Skeletal muscle satellite cell (primary cell): Measurements from ENCODE around the gene CARD14. TPM values are rescaled to one million over a fixed set of nuclear protein-coding genes. Genes with fewer than 3 reads are reported as not detected.
A peak's percentile ranks its signal among the peaks of the same experiment; 100 is the strongest.
"Not testable (repeated sequence)": the region's sequence is repeated elsewhere in the genome, so short reads cannot be mapped to it uniquely, and the experiment has no call there.

Source experiments
- H3K27me3 ChIP-seq: 2 replicates; pipeline ENCODE4 v1.7.0; 2013; ENCODE audit warnings: low read length; ENCODE audit not compliant: control insufficient read depth, insufficient read depth
- H3K36me3 ChIP-seq: 2 replicates; pipeline ENCODE4 v1.7.0; 2013; ENCODE audit warnings: mild to moderate bottlenecking, control low read depth, low read length; ENCODE audit not compliant: insufficient read depth
- H3K4me1 ChIP-seq: 2 replicates; pipeline ENCODE4 v1.7.0; 2013; ENCODE audit warnings: low read length; ENCODE audit not compliant: control insufficient read depth, insufficient read depth
- H3K4me2 ChIP-seq: 2 replicates; pipeline ENCODE4 v1.7.0; 2013; ENCODE audit warnings: mild to moderate bottlenecking, low read length
- H3K4me3 ChIP-seq: 2 replicates; pipeline ENCODE4 v1.7.0; 2013; ENCODE audit warnings: low read length
- H3K9ac ChIP-seq: 2 replicates; pipeline ENCODE4 v1.7.0; 2013; ENCODE audit warnings: mild to moderate bottlenecking, low read depth, low read length, moderate library complexity
- H3K9me3 ChIP-seq: replicated peaks from 2 replicates; pipeline ENCODE4 v1.7.0; 2013; ENCODE audit warnings: mild to moderate bottlenecking, control low read depth, low read length
- small RNA-seq: library from RNA; depleted of rRNA; stranded (forward); fragments of <200 nt; gene quantifications from one replicate; pipeline ENCODE3, GENCODE V24; 2012

CARD14 gene

DNA sequence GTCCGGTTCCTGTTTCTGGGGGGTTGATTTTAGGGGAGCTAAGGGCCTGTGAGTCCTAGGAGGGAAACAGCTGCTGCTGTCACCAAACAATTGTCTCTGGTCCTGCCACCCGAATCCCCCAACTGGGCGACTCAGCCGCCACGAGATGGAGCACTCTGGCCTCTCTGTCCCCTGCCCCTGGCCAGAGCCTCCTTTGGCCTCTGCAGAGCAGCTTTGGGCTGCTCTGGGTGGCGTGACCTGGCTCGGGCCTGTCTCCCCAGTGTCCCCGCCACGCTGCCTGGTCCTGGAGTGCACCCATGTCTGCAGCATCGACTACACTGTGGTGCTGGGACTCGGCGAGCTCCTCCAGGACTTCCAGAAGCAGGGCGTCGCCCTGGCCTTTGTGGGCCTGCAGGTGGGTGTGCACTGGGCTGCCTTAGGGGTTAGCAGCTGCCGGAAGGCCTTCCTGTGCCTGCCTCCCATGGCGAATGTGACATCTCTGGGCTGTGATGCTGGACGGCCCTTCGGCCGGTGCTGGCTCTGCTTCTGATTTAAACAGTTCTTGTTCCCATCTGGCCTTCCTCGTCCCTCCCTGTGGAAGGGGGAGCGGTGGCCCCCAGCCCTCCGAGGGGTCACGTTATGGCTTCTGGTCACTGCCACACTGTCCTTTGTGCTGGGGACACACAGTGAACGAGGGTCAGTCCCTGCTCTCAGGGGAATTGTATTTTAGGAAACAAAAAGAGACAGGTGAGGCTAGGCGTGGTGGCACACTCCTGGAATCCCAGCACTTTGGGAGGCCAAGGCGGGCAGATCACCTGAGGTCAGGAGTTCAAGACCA is 79.3 kb downstream of the CARD14 start:
- H3K9ac ChIP-seq, result no peak overlapping the region
- H3K4me3 ChIP-seq, result no peak overlapping the region
- peaks cover 5% of the 10 kb centered on the region for H3K4me1 ChIP-seq
- no peaks in the 10 kb centered on the region for H3K9me3 ChIP-seq
- H3K4me2 ChIP-seq, result no peak overlapping the region
- H3K36me3 ChIP-seq, result peaks cover 17% of the 10 kb centered on the region
- H3K27me3 ChIP-seq, result no peaks in the 10 kb centered on the region

DNA sequence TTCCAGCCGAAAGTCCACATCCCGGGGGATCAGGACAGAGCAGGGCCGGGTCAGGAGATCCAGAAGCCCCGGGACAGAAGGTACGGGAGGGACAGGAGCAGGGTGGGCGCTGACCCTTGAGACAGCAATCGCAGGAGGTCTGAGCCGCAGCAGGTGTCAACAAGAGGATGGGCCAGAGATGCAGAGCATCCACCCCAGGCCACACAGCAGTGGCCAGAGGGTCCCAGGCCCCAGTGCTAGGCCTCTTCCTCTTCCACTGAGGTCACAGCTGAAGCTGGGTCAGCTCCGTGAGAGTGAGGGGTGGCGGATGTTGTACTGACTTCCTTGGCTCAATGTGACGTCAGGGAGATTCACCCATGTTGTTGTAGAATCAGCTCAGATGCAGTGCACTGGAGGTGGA is 82.1 kb downstream of the CARD14 start:
- Histone ChIP-seq H3K9me3 (no peaks in the 10 kb centered on the region), H3K4me3 (no peak overlapping the region), H3K36me3 (peaks cover 5% of the 10 kb centered on the region), H3K4me2 (no peak overlapping the region), H3K27me3 (no peaks in the 10 kb centered on the region), H3K9ac (no peak overlapping the region), H3K4me1 (peaks cover 22% of the 10 kb centered on the region)

DNA sequence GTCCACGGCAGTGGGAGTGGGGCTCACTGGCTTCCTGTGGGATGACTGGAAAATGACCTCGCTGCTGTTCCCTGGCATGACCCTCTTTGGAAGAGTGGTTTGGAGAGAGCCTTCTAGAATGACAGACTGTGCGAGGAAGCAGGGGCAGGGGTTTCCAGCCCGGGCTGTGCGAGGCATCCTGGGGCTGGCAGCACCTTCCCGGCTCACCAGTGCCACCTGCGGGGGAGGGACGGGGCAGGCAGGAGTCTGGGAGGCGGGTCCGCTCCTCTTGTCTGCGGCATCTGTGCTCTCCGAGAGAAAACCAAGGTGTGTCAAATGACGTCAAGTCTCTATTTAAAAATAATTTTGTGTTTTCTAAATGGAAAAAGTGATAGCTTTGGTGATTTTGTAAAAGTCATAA is 83.0 kb downstream of the CARD14 start:
- H3K4me3 ChIP-seq, result no peak overlapping the region
- no peaks in the 10 kb centered on the region for H3K27me3 ChIP-seq
- no peak overlapping the region for H3K9ac ChIP-seq
- peaks cover 22% of the 10 kb centered on the region for H3K4me1 ChIP-seq
- H3K9me3 ChIP-seq, result no peaks in the 10 kb centered on the region
- no peak overlapping the region for H3K4me2 ChIP-seq
- peaks cover 5% of the 10 kb centered on the region for H3K36me3 ChIP-seq

DNA sequence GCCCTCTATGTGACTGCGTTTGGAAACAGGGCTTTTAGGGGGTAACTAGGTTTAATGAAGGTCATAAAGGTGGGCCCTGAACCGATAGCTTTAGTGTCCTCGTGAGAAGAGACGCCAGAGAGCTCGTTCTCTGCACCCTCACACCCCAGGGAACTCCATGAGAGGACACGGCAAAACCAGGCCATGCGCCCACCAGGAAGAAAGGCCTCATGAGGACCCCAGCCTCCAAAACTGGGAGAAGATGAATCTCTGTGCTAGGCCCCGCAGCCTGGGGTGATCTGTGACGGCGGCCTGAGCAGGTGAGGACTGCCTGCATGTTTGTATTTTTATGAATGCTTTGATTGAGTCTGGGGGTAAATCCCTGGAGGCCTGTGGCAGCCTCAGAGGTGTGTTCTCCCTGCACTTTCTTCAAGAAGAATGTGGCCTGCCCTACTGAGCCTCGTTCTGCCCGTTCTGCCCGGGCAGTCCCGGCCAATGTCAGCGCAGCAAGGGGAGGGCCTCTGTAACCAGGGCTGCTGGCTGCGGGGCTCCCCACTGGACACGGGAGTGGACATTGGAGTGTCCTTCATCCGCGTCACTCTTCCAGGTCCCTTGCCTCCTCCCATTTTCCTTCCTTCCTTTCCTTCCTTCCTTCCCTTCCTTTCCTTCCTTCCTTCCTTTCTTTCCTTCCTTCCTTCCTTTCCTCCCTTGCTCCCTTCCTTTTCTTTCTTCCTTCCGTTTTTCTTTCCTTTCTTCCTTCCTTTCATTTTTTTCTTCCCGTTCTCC is 84.0 kb downstream of the CARD14 start:
- no peaks in the 10 kb centered on the region for H3K9me3 ChIP-seq
- H3K9ac ChIP-seq, result no peak overlapping the region
- H3K27me3 ChIP-seq, result no peaks in the 10 kb centered on the region
- H3K4me1 ChIP-seq, result peaks cover 22% of the 10 kb centered on the region
- no peak overlapping the region for H3K4me3 ChIP-seq
- peaks cover 5% of the 10 kb centered on the region for H3K36me3 ChIP-seq
- H3K4me2 ChIP-seq, result no peak overlapping the region

DNA sequence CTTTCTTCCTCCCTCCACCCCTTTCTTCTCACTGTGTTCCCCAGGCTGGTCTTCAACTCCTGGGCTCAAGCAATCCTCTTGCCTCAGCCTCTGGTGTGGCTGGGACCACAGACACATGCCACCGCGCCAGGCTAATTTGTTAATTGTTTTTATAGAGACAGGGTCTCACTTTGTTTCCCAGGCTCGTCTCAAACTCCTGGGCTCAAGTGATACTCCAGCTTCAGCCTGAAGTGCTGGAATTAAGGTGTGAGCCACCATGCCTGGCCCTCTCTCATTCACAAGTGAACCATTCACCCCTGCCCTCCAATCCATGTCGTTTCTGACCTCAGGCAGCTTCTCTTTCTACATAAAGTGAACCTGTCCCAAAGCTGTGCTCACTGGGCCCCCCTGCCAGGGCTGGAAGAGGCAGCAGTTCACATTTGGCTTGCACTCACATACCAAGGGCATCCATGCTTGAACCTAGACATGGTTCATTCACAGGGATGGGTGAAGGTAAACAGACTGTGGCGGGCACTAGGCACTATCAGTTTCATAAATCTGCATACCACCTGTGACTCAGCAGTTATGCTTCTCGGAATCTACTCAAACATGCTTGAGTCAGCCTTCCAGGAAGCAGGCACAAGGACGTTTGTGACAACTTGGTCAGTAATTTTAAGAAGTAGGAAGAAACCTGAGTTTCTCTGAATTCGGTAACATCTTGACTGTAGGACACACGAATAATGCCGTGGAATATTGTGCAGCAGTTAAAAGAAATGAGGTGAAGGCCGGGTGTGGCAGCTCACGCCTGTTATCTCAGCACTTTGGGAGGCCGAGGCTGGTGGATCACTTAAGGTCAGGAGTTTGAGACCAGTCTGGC is 84.8 kb downstream of the CARD14 start:
- Histone ChIP-seq H3K36me3 (peaks cover 5% of the 10 kb centered on the region), H3K27me3 (no peaks in the 10 kb centered on the region), H3K9me3 (no peaks in the 10 kb centered on the region), H3K4me1 (peaks cover 26% of the 10 kb centered on the region), H3K4me2 (peak overlapping the region; percentile 72), H3K4me3 (peak overlapping the region; percentile 37), H3K9ac (peak overlapping the region; percentile 39)

DNA sequence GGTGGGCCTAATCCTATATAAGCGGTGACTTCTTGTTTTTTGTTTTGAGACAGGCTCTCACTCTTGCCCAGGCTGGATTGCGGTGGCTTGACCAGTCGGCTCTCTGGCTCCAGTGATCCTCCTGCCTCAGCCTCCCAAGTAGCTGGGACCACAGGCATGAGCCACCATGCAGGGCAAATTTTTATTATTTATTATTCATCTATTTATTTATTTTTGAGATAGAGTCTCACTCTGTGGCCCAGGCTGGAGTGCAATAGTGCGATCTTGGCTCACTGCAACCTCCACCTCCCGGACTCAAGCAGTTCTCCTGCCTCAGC is 86.2 kb downstream of the CARD14 start:
- Histone ChIP-seq H3K27me3 (no peaks in the 10 kb centered on the region), H3K9ac (no peak overlapping the region), H3K4me1 (peaks cover 30% of the 10 kb centered on the region)

DNA sequence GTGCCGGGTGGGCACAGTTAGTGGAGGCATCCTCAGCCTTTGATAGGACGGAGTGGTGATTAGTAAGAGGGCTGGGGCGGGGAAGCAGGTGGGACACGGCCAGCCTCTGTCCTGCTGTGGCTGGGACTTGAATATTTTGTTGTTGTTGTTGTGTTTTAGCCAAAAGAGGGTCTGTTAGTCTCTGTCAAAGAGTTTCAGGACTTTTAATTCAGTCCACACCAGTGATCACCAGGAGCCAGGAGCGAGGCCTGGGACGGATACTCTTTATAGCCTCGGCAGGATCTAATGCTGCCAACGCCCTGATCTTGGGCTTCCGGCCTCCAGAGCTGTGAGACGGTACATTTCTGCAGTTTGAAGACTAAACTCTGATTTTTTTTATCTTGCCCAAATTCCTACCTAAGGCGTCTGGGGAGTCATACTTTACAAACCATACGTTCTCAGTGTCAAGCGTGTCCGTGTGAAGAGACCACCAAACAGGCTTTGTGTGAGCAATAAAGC is 87.9 kb downstream of the CARD14 start:
- Histone ChIP-seq H3K9ac (no peak overlapping the region), H3K27me3 (no peaks in the 10 kb centered on the region), H3K9me3 (no peaks in the 10 kb centered on the region), H3K36me3 (peaks cover 5% of the 10 kb centered on the region), H3K4me3 (no peak overlapping the region), H3K4me2 (no peak overlapping the region), H3K4me1 (peaks cover 43% of the 10 kb centered on the region)

More for the DNA sequence above, 86.2 kb downstream of the CARD14 start:
- Histone ChIP-seq H3K36me3 (peaks cover 5% of the 10 kb centered on the region), H3K4me2 (no peak overlapping the region), H3K4me3 (no peak overlapping the region), H3K9me3 (no peaks in the 10 kb centered on the region)

DNA sequence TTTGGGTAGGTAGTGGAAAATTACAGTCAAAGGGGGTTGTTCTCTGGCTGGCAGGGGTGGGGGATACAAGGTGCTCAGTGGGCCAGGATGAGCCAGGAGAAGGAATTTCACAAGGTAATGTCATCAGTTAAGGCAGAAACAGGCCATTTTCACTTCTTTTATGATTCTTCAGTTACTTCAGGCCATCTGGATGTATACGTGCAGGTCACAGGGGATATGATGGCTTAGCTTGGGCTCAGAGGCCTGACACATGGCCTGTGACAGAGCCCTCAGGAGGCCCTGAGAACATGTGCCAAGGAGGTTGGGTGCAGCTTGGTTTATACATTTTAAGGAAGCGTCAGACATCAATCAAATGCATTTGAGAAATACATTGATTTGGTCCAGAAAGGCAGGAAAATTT is 88.5 kb downstream of the CARD14 start:
- peaks cover 48% of the 10 kb centered on the region for H3K4me1 ChIP-seq
- not testable (repeated sequence) for H3K36me3 ChIP-seq, H3K4me3 ChIP-seq, H3K9ac ChIP-seq, H3K4me2 ChIP-seq, H3K27me3 ChIP-seq, H3K9me3 ChIP-seq

Small RNAs within 50 kb of the gene (small RNA-seq; reads per million reads assigned to genes)
- gene AC087741.2, result not detected
